Measurements from ENCODE around the gene NMNAT3.

DNA sequence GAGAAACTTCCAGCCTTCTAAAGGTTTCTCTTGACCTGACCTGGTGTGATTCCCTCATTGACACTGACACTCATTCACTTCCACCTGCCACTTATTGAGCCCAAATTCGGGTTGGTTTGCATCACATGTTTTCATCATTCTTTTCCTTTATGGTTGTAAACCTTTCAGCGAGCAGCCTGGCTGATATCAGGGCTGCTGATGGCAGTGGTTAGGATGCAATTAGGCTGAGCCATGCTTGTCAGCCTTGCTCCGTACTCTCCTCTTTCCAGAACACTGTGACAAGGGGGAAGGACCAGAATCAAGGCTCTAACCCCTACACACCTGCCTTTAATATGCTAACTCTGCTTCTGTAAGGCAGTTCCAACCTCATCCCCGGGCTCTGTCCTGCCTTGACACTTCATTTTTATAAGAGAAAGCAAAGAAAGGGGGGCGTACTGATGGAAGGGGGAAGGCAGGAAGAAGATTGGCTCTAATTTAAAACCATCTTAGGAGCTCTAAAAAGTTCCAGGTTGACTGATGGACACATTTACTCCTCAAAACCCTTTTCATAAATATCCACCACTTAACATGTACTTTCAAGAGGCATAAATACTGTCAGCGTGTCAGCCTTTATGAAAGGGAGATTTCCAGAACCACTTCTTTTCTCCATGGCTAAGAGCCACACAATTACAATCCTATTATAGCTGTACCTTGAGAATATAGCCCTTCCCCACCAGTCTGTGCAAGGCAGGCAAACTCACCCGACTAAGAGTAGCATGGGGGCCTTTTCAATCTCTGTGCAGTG is 5.7 kb downstream of the NMNAT3 start:
- TF ChIP-seq, protein P1, sequence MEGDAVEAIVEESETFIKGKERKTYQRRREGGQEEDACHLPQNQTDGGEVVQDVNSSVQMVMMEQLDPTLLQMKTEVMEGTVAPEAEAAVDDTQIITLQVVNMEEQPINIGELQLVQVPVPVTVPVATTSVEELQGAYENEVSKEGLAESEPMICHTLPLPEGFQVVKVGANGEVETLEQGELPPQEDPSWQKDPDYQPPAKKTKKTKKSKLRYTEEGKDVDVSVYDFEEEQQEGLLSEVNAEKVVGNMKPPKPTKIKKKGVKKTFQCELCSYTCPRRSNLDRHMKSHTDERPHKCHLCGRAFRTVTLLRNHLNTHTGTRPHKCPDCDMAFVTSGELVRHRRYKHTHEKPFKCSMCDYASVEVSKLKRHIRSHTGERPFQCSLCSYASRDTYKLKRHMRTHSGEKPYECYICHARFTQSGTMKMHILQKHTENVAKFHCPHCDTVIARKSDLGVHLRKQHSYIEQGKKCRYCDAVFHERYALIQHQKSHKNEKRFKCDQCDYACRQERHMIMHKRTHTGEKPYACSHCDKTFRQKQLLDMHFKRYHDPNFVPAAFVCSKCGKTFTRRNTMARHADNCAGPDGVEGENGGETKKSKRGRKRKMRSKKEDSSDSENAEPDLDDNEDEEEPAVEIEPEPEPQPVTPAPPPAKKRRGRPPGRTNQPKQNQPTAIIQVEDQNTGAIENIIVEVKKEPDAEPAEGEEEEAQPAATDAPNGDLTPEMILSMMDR (IDR thresholded peaks at IDR 0.05), result no peak
- no peak for TF ChIP-seq POLR2A (IDR thresholded peaks at IDR 0.05)

Data from right lobe of liver (tissue), 4 donors.